ENCODE data around the gene CCDC201. TPM values are rescaled to one million over a fixed set of nuclear protein-coding genes. Genes with fewer than 3 reads are reported as not detected.

The CCDC201 gene
- total and polyA plus RNA-seq, 2 of the 8 experiments (the other 6 are each of a cell fraction or from before 2014, with no cell fraction given), result not detected

- H3K9me3 ChIP-seq (ENCODE audit: insufficient read depth in 2 of 2, low read depth in 1 of 2, low read length in 1 of 2), result no peaks in the 10 kb centered on the region
- H3K9ac ChIP-seq (replicated peaks in 1 of 4; ENCODE audit: extremely low read depth in 1 of 4, low read depth in 3 of 4, low read length in 3 of 4), result no peak overlapping the region
- H3K27me3 ChIP-seq (replicated peaks in 1 of 4; ENCODE audit: control insufficient read depth in 3 of 4, extremely low read depth in 1 of 4, insufficient read depth in 3 of 4, low read length in 3 of 4), result peaks cover 14 to 48% (median 37%) of the 10 kb centered on the region in 4 experiments
- H2BK12ac ChIP-seq (ENCODE audit: low read depth, low read length), result peak overlapping the region; percentile 18; the same call in 1 of the 2 replicates
- FAIRE-seq (peak; percentile 55), DNase-seq (ENCODE audit: low read depth in 1 of 2, low spot score in 2 of 2) (peak; percentile 63 to 87)
- H4K91ac ChIP-seq (replicated peaks; ENCODE audit: insufficient read length, low read length), result no peak overlapping the region
- H3K79me1 ChIP-seq (ENCODE audit: low read depth, low read length), result no peaks in the 10 kb centered on the region
- H3K4me1 ChIP-seq (replicated peaks in 1 of 4; ENCODE audit: control insufficient read depth in 3 of 4, insufficient read depth in 4 of 4, low read length in 3 of 4), result peaks cover 6 to 30% (median 12%) of the 10 kb centered on the region in 4 experiments; a peak in 6 of 7 replicates
- peak overlapping the region; percentile 78 to 87 for H3K4me2 ChIP-seq (ENCODE audit: insufficient read depth in 1 of 2, low read depth in 2 of 2, low read length in 2 of 2)
- H3K23ac ChIP-seq (ENCODE audit: insufficient read length), result no peak overlapping the region
- WGBS, 2 experiments (ENCODE audit: extremely low coverage in 1 of 2, insufficient coverage in 1 of 2, insufficient read length in 1 of 2, insufficient replicate concordance in 2 of 2, low coverage in 1 of 2, low lambda C conversion rate in 2 of 2, missing lambda C conversion rate in 1 of 2), result 3% methylated on average over 36 of the region's 36 CpGs; no CpG with 5 or more reads in 1 of the 2 experiments
- H3K27ac ChIP-seq (ENCODE audit: low read depth, low read length), result no peak overlapping the region
- 0 out of 2 replicates have a peak overlapping the region, but pooled peaks have one; percentile 55 for H2BK20ac ChIP-seq (ENCODE audit: low read length)
- H2BK120ac ChIP-seq (replicated peaks; ENCODE audit: low read depth, low read length), result no peak overlapping the region
- peak overlapping the region; percentile 33 to 67 (median 47) for H3K4me3 ChIP-seq (ENCODE audit: extremely low read depth in 1 of 4, insufficient read depth in 2 of 4, low read depth in 3 of 4, low read length in 4 of 4)
- H2AK5ac ChIP-seq (ENCODE audit: low read depth, low read length), result no peak overlapping the region
- no peak overlapping the region for H3K56ac ChIP-seq (replicated peaks; ENCODE audit: insufficient read length, low read depth, low read length)
- no peak overlapping the region for H3K14ac ChIP-seq (ENCODE audit: insufficient read length)
- H4K8ac ChIP-seq (ENCODE audit: extremely low read depth, insufficient read depth, low read length), result no peak overlapping the region
- H3K79me2 ChIP-seq (ENCODE audit: control insufficient read depth in 1 of 2, insufficient read depth in 2 of 2, low read length in 2 of 2), result no peaks in the 10 kb centered on the region
- ChIA-PET CTCF (ENCODE audit: partially characterized antibody) (interaction anchor here (0.6 to 15.3 kb wide), 77 partner anchors 9 to 1266 kb away, joined by 3 to 242 read pairs (median 5); partner anchors contain the start of gene IGFBP1), POLR2A (ENCODE audit: partially characterized antibody) (interaction anchor here (1.2 to 1.5 kb wide), 4 partner anchors 33 to 1179 kb away, joined by 3 to 5 read pairs (median 4); partner anchors contain the start of gene IGFBP1)
- no peak overlapping the region; the same call in 1 of the 2 replicates for H2BK5ac ChIP-seq (ENCODE audit: low read depth, low read length)
- H3K18ac ChIP-seq (ENCODE audit: extremely low read depth, low read length), result peak overlapping the region; percentile 54; the same call in 1 of the 2 replicates
- H2BK15ac ChIP-seq (ENCODE audit: low read length), result no peak overlapping the region
- H4K5ac ChIP-seq (ENCODE audit: insufficient read length, low read depth, low read length), result no peak overlapping the region
- peaks cover 14% of the 10 kb centered on the region for H3K23me2 ChIP-seq (ENCODE audit: low read depth, low read length)
- H3K36me3 ChIP-seq (ENCODE audit: control insufficient read depth in 2 of 4, insufficient read depth in 4 of 4, low read length in 3 of 4), result no peaks in the 10 kb centered on the region
- H3K4ac ChIP-seq (replicated peaks; ENCODE audit: insufficient read length, low read depth, low read length), result no peak overlapping the region
- peaks cover 2% of the 10 kb centered on the region in 2 experiments for H4K20me1 ChIP-seq (replicated peaks in 1 of 2; ENCODE audit: control insufficient read depth in 1 of 2, insufficient read depth in 2 of 2, low read length in 2 of 2)
- peak overlapping the region; percentile 19; the same call in 1 of the 2 replicates for H2AFZ ChIP-seq (ENCODE audit: low read length)
- no peak for TF ChIP-seq EP300 (IDR thresholded peaks at IDR 0.05; ENCODE audit: borderline replicate concordance in 1 of 2, low read depth in 2 of 2, low read length in 2 of 2)
- TF ChIP-seq HDAC6 (IDR thresholded peaks at IDR 0.05; ENCODE audit: low read depth, low read length), result no peak
- TF ChIP-seq CTBP2 (IDR thresholded peaks at IDR 0.05; ENCODE audit: borderline replicate concordance, insufficient read depth, insufficient read length, low read length), result no peak
- TF ChIP-seq SRF (IDR thresholded peaks at IDR 0.05; ENCODE audit: low read depth, low read length), result no peak
- no peak for TF ChIP-seq GABPA (IDR thresholded peaks at IDR 0.05; ENCODE audit: borderline replicate concordance, insufficient read depth, low read length)
- TF ChIP-seq SIRT6 (IDR thresholded peaks at IDR 0.05; ENCODE audit: low read length), result no peak
- no peak for TF ChIP-seq TAF1 (IDR thresholded peaks at IDR 0.05; ENCODE audit: low read depth, low read length)
- TF ChIP-seq CBX8 (IDR thresholded peaks at IDR 0.05; ENCODE audit: borderline replicate concordance, low read depth, low read length), result no peak
- TF ChIP-seq JUND (IDR thresholded peaks at IDR 0.05; ENCODE audit: low read length), result no peak
- TF ChIP-seq EGR1 (IDR thresholded peaks at IDR 0.05; ENCODE audit: borderline replicate concordance, low read depth, low read length), result 0 out of 2 replicates have a peak, but pooled peaks have one; percentile 5
- TF ChIP-seq SUZ12 (IDR thresholded peaks at IDR 0.05; ENCODE audit: low read length), result peak; percentile 78
Observed at GRCh38 chr7:45921699-45922519, 49.0 kb upstream of the CCDC201 start.

Measured in H1 (cell line).